ENCODE results near the gene DHRS12.

The DHRS12 gene

DNA sequence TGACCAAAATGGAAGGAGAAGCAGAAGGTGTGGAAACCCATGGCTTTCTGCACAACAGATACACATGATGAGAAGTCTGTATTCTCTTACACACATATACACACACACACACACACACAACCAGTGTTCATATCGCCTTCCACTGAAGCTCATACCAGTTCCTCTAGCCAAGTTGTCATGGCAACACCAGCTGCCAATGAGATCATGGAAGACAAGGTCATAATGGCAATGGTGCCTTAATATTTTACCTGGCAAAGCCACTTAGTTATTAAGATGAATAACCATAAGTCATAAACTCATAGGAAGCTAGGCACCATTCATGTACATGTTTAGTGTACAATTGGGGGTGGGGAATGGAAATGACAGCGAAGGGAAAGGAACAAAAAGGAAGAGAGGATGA lies 2.6 kb upstream of the DHRS12 start:
- peak; percentile 24 for DNase-seq

DNA sequence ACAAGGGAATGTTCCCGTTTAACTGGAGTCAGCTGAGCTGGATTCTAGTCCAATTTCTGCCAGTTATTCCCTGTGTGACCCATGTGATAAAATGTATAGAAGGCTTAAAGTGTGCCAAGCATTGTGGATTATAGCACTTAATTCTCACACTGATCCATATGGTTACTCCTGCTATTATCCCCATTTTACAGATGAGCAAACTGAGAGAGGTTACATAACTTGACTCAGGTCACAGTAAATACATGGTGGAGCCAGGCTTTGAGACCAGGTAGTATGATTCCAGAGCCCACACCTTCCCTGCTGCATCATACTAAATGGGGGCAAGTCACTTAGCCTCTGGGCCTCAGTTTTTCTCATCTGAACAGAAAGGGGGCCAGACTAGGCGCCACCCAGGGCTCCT lies 2.0 kb upstream of the DHRS12 start:
- no peak for DNase-seq

DNA sequence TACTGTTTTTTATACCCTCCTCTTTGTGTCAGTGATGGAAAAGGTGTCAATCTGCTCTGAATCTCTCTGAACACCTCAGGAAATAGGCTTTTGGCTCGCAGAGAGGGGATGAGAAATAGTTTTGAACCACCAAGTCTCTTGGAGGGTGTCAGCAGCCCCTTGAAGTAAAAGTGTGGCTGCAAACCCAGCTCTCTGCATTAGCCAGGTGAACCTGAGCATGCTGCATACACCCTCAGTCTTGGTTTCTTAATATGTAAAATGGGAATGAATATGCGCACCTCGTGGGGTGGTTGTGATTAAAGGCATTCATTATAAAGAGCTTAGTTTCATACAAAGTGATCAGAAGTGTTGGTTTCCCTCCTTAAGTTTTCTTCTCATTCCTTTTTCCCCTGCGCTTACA lies 1.4 kb upstream of the DHRS12 start:
- DNase-seq, result no peak

DNA sequence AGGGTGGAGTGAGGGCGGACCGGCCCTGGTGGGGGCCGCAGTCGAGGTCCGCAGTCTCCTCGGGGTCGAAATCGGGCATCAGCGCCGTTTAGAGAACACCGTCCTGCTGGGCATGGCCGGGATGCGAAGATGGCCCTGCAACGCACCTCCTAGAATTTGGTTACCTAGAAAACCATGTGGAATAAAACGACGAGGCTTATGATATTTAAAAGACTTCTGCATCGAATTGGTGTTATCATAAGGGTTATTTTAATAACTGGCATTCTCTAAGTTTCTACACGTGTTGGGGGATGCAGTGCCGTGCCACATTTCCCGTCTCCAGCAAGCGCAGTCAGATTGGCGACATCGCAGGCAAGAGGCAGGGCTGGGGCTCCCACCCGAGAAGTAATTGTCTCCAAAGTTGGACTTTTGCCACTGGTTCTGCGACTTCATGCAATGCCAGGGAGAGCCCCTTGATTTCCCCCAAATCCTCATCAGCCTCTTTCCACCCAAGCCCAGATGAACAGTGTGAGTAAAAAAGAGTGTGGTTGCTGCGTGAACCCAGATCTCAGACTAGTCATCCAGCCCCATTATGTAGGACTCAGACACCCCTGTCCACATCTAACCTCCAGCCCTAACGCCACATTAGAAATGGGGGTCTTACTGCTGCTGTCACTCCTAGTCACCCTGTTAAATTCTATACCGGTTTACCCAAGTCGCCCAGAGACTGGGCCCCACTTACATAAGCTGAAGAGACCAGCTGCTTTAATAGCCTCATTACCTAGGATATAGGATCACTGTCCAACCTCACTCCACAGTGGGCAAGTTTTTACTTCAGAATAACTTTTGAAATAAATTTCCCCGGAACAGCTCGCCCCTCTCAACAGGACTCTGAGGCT lies 571 bp upstream of the DHRS12 start:
- no peak for DNase-seq

DNA sequence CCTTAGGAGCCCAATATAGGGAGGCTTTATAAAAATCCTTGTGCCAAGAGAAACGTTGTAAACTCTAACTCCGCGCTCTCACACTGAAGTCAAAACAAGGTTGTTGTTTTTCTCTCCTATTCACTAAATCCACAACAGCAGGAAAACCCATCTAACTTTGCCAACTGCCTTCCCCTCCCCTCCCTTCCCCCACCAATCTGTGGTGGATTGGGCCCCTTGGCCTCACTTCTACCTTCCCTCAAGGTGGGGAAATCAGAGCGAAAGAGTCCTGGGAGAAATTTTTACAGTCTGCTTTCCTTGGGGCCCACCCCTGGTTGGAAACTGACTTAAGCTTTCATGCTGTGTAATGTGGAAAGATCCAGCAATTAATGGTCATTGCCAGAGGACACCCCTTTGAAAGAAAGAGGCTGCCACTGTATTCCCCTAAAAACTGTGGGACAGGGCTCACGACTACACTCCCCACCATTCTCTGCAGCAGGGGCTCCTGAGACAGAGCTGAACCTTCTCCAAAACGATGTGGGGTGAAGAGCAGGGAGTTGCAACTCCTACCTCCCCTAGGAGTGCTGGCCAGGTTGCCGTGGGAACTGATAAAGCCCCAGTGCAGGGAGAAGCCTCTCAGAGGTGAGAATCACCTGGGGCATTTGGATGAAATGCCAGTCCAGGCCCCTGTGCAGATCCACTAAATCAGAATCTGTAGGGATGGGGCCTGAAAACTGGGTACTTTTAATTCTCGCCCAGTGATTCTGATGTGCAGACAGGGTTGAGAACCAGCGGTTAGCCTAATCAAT lies 1.1 kb downstream of the DHRS12 start:
- no peak for DNase-seq

DNA sequence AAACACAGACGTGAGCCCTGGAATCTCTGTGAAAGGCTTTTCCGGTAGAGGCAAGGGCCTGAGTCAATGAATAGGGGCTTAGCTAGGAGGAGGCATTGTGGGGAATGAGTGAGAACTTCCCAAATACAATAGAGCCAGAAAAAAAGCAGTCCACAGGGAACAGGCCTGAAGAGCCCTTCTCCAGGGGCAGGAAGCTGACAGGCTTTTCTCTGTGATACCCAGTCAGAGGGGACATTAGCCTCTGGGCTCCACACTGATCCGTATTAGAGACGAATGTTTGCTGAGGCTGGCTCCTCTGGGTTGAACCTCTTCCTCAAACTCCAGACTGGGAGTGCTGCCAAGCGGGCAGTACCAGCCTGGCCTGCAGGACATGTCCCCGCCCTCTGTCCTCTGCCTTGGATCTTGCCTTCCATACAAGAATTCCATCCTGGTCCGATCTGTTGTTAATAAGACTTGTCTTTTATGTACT lies 2.3 kb downstream of the DHRS12 start:
- no peak for DNase-seq

DNA sequence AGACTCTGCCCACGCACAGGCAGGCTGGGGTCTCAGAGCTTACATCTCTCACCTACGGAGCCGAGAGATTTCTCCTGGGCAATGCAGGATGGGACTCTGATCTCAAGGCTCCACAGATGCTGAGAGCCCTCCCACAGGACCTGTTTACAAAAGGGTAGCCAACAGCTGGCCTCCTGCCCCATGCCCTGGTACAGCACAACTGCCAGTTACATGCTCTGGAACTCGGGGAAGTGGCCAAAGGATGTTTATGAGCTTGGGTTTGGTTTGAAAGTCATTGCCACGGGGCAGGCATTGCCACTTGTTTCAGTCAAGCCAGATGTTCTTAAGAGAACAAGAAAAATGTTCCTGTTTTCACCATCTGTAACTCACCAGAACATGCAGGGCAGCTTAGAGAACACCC lies 3.5 kb downstream of the DHRS12 start:
- no peak for DNase-seq

DNA sequence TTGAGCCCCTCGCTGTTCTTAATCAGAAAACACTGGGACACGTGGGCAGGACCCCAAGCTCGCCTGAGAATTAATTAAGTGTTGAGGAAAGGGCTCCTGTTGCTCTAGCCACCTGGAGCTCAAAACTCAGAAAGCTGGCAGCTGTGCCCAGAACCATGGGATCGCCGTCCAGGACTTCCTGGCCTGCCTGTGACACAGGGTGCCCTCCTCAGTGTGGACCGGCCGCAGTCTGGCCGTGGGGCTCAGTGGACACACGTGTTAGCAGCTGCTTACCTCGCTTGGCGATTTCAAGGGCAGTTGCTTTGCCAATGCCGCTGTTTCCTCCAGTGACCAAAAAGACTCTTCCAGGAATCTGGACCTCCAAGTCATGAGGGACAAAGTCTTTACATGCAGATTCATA lies 4.7 kb downstream of the DHRS12 start:
- DNase-seq, result no peak

DNA sequence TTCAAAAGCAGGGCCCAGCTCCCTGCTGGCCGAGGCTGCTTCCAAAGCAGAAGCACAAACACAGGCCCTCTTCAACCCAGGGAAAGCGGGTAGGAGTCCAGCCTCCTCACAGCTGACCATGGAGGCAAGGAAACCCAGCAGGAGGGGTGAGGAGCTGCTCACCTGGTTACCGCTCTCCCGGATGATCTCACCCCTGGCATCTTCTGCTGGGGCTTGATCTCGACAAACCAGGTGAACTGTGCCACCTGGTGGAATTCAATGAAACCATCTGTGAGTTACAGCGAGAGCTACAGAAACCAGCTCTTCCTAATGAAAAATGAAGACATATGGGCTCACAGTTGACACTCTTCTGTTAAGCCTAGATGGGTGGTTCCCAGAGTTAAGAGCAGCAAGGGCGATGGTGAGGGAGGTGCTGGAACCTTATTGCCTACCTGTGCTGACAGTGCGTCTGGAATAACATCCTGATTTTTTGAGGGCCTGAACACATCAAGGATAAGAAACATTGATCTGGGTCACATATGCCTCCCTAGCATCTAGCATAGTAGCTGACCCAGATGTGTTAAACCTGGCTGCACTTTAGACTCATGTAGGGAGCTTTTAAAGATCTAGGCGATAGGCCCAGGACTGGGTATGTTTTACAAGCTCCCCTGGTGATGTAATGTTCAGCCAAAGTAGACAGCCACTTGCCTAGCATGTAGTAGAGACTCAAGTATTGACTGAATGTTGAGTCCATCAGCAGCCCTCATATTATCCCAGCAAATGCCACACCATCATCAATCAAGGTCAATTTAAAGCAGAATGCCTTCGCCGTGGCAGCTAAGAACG lies 6.1 kb downstream of the DHRS12 start:
- DNase-seq, result peak; percentile 67

DNA sequence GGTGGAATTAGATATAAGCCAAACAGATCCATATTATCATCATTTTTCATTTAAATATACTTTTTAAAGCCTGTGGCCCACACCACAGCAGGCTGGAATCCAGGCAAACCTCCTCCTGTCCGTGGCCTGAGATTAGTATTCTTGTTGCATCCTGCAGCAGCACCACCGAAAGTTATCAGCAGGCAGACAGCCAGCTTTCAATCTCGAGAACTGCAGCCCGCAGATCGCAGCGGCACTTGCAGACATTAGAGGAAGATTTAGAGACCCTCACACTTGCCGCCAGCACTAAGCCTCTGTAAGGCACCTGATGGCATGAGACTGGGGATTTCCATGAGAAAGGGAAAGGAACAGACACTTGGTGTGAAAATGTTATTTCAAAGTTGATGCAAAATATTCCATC lies 7.4 kb downstream of the DHRS12 start:
- DNase-seq, result no peak

DNA sequence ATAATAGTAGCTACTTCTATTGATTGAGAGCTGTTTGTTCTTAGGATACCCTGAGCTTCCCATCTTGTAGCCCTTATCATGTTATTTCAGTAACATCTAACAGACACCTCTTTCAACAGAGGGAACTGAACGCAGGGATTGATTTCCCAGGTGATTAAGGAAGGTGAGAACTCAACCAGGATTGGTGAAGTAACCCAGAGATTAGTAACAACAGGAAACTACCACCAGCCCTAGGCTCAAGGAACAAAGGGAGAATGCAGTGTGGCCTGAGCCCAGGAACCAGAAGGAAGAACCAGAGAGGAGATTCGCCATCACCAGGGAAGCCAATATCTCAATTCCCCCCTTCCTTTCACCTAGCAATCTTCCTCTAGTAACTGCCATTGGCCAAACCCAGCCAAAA lies 8.5 kb downstream of the DHRS12 start:
- DNase-seq, result no peak

DNA sequence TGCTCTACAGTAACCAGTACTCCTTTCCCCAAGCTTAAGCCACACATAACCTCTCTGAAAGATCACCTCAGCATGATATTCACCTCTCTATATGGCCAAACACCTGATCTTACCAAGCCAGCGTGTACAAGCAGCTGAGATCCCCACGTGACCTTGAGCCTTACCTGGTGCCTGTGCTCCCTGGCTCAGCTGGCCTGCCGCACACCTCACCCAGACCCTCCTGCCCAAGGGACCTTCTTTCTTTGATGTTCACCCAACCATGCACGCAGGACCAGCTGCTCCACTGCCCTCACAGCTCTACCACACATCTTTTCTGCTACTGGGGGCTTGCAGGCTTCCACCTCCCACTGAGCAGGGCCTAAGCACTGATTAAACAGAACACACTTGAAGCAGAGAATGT lies 9.0 kb downstream of the DHRS12 start:
- DNase-seq, result no peak

DNA sequence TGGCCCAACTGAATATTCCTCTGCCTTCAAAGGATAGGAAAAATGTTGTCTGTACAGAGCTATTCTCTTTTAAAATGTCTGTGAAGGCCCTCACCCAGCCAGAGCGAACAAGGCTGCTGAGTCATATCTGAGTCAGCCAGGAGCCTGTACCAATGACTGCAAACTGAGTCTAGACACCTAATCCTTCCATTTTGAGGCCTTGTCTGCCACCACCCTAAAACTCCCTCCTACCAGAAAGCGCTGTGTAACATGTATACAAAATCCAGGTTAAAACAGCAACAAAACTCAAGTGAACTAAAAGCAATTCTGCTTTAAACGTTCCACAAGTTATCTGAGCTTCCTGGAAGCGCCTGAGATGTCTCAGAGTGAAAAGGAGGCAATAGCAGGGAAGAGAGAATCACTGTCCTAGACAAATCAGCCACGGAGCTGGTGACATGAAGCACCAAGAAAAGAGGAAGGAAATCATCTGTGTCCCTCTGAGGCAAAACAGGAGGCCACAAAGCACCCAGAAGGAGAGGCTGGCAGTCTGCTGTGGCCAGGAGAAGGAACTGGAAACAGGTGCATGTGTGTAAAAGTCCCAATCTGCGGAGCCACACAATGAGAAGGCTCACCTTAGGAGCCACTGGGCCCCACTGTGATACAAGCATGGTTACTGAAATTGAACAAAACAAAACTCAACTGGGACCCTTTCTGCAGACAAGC lies 10.2 kb downstream of the DHRS12 start:
- DNase-seq, result peak; percentile 90

DNA sequence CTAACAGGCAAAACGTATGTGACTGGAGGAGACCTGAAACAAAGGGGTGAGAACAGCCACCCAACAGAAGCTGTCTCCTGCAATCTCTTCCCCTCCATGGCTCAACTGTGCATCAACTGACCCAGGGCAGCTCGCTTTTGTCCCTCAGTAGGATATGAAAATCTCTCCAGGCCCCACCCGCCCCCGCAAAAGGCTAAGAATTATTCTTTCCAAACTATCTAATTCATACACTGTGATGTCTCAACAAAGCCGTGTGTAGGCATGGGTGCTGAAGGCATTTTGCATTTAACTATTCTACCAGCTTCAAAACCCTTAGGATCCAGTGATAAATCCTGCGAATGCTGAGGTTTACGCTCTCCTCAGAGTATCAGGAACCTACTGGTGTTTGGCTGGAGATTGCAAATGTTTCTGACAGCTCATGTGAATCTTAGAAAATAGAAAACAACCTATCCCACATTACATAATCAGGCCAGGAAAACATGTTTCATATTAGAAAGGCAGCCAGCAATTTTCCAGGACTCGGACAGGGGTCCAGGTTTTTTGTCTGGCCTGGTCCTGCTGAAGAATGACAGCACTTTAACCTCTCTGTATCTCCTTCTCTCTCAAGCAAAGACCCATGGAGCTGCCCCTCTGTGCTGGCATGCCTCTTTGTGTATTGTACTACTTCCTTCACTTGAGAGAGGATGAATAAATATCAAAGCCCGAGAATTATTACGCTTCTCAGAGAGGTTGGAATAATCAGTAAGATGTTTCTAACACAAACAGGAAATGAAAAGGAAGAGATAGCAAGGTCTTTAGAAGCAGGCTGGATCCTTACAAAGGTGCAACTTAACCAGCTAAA lies 17.3 kb downstream of the DHRS12 start:
- DNase-seq, result no peak

DNA sequence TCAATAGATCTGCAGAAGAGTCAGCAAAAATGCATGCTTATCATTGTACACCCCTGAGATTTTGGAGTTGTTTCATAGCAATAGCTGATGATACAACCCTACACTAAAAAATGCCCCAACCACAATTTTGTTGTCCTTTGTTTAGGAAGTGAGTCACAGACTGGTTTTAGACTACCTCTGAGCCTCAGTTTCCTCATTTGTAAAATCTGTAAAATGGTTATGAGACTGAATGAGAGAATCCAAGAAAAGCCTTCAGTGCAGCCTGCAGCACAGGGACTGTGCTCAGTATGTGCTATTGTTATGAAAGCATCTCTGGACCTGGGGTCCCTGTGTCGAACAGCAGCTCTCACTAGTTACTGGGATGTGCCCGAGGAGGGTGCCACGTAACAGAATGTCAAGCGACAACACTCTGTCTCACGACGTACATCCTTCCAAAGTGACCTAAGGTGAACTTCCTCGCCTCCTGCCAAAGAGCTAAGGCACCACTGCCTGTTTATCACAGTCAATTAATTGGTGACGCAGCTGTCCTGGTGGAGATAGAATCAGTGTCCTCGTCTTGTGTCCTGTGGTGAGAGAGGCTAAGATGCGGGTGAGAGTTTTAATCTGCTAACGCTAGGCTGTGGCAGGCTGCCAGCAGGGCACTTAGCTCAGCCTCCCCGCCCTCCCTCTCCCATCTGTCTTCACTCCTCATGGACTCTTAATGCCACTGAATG lies 18.1 kb downstream of the DHRS12 start:
- peak; percentile 52 for DNase-seq

DNA sequence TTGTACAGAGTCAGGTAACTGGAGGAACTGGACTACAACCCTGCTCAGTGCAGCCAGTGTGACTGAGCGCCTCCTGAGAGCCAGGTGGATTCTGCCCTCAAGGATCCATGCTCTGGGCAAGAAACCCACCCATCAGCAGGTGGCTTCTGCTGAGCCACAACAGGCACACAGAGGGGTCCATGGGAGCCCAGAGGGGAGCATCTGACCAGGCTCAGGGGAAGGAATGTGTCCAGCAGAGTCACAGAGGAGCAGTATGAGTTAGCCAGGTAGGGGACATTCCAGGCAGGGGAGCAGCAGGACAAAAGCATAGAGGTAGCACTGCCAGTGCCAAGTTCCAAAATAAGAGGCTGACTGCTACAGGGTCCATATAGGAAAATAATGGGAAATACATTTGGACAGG lies 19.9 kb downstream of the DHRS12 start:
- no peak for DNase-seq

DNA sequence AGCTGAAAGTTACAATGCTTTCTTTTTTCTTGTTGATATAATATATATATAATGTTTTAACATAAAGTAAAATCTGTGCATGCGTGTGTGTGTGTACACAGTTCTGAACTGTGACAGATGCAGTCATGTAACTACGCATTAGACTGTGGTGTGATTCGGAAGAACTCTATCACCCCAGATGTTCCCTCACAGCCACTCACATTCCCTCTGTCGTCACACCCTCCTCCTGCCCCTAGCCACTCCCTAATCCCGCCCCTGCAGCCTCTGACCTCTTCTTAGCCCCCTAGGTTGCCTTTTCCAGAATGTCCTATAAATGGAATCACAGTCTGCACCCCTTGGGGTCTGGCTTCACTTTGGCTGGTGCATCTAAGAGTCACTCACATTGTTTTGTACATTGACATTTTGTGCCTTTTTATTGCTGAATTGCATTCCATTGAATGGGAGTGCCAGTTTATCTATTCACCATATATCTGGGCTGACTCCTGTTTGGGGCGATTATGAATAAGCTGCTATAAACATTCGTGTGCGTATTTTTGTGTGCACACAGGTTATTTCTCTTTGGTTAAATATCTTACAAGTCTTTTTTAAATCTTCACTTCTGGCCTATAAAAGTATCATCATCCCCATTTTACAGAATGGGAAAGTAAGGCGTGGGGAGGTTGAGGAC lies 20.4 kb downstream of the DHRS12 start:
- no peak for DNase-seq

DNA sequence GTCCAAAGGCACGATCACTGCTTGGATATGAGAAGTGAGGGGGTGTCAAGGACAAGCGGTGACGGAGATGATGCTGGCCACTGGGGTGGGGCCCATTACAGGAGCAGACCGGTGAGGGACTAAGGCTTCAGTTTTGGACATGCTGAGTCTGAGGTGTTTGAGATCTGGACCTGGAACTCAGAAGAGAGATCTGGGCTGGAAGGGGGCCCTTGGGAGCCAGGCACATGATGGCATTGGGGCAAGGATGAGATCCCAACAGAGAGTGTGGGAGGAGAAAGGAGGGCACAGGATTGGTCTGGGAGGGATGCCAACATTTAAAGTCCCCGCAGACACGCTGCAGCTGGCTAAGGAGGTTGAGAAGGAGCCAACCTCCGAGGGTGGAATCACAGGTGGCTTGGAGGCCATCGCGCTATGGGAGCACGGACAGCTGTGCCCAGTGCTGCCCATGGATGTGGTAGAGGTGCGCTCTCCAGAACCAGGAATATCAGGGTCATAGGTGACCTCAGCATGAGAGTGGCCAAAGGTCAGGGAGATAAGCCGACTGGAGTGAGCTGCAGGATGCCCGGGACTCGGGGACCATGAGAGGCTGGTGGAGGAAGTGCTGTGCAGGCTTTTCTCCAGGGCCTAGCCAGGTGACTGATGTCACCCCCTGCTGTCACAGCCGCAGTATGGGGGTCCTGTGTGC lies 21.8 kb downstream of the DHRS12 start:
- DNase-seq, result no peak

DNA sequence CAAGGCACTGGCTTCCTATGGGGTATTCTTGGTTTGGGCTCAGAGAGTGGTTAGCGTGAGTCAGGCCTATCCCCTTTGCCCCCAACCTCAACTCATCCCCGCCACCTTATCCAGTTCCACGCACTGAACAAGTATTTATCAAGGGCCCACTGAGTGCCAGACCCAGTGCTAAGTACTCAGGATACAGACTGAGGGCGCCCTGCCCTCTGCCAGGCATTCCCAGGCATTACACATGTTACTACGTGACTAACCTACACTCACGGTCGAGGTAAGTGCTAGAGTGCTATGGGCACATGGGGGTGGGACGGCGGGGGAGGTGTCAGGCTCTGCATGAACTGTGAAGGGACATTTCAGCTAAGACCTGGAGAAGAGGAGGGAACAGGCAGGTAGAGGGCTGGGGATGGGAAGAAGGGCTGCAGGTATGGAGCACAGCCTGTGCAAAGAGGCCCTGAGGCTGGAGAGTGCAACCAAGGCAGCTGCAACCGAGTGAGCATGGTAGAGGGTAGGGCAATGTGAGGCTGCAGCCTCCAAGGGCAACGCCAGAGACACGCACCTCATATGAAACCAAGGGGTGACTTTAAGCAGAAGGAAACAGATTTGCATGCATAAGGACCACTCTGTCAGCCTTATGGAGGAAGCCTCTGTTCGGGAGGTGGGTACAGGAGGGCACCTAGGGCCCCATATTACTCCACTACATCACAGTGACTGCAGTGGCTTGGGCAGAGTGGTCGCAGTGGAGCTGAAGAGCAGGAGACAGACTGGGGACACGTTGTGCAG lies 22.5 kb downstream of the DHRS12 start:
- DNase-seq, result no peak
